NCI-H1436 (cell line): ENCODE results near the gene MDFIC2.
"Not testable (repeated sequence)": the region's sequence is repeated elsewhere in the genome, so short reads cannot be mapped to it uniquely, and the experiment has no call there.

Experiments used
- DNase-seq: peaks from one replicate; lab custom pipeline; 2025; lab: John Stamatoyannopoulos, UW

The MDFIC2 gene

DNA sequence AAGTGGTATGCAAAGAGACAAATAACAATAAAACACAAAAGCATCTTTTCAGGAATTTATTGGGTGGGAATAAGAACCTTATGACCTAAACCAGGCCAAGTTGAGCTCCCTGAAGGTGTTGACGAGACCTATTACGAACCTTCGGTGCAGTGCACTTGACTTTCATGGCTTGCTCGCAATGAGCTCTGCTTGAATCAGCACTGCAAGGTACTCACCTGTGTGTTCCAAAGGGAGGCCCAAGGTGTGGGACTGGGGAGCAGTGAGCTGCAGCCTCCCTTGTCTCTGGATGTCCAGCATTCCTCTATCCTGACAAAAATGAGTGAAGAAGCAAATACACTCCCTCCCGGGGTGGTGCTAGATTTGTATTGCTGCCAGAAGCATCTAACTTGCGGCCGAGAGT is at the start of gene MDFIC2:
MDFIC2 (minus strand) TSS at position 303 of the 400 bp plus-strand sequence. CDS start 665 bp downstream, outside the sequence.
- DNase-seq: no peak

DNA sequence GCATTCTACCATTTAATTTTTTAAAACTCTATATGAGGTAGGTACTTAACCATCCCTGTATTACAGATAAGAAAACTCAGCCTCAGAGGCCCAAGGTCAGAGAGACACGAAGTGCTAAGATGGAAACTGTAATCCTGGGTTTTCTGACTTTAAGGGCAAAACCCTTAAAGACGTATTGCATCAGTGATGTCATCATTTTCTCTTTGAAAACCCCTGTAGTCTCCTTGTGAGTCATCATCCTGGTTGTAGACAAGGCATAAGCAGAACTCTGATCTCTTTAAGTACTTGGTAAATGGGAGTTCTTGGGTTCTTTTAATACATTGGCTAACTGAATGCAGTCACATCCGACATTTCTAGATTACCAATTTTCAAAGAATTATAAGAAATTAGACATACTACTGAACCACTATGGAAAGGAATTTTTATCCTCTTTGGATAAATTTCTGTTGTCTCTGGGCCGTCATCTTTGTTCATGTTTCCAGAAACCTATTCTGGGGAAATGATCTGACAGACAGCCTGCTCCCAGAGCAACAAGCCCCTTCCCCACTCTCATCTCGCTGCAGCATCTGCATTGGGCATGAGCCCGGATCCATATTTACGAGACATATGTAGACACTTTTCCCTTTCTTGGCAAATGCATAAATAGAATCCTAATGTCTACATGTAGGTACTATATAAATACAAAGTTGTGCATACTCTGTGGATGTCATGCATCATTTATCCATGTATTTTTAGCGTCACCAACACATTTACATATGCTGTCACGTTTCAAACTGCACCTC is 48.7 kb upstream of the MDFIC2 start:
- no peak for DNase-seq

- DNase-seq: no peak
Observed at GRCh38 chr3:70359711-70360110, 47.3 kb upstream of the MDFIC2 start.

DNA sequence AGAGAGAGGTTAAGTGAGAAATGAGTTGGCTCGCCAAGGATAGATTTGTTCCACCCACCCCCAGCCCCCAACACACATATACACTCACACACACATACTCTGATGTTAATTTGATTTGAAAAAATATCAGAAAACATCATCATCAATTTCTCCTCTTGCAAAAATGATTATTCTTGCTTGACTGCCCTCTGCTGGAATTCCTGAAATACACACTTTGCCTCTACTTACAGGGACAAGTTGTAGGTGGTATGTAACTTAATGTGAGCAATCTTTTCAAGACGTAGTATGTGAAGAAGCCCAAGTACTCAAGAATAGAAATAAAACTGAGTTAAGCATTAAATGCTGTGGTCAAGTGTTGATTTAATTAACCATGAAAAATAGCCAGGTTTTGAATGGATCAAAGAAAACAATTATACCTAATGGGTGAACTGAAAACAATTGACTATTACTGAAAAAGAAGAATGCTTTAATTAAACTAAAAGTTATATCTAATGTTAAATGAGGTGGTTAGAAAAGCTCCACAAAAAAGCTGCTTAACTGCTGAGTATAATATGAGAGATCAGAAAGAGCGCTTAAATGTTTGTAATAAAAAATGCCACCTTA is 46.6 kb upstream of the MDFIC2 start:
- no peak for DNase-seq

GRCh38 chr3:70352215-70352614 is 39.8 kb upstream of the MDFIC2 start:
- DNase-seq: no peak

DNA sequence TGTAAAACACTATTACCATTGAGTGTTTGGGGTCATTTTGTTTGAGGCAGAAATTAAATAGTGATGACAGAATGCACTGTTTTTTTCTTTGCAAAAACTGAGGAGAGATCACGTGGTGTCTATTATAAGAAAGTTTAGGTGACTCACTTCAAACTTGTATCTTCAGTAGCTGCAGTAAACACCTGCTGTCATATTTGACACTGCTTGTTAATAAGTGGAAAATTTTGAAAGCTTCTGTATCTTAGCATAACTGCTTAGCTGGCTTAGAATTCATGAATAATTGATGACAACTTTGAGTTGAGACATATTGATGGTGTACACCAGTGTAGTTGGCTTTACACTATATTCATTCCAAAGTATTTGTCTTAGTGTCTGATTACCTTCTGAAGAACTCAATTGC is 29.7 kb upstream of the MDFIC2 start:
- DNase-seq: no peak

- DNase-seq: not testable (repeated sequence)
Observed at GRCh38 chr3:70336885-70337284, 24.4 kb upstream of the MDFIC2 start.

GRCh38 chr3:70333080-70333479 is 20.6 kb upstream of the MDFIC2 start:
- DNase-seq: no peak

- no peak for DNase-seq
Observed at GRCh38 chr3:70315021-70315420, 2.6 kb upstream of the MDFIC2 start.

- DNase-seq: no peak
Observed at GRCh38 chr3:70310809-70311208, 1.6 kb downstream of the MDFIC2 start.

DNA sequence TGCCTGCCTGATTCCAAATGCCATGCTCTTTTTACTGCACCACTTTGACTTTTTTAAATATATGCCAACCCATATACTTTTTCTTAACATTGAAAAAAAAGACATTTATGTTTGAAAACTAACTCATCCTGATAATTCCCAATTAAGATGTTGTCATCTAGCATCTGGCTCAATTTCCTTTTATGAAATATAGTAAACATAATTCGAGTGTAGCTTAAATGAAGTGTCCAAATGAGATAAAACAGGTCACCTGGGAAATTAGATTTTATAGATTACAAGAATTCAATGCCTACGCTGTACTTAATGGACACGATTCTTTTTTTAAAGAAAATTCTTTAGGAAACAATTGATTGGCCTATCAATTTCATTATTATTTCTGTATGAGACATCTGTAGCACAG is 2.8 kb downstream of the MDFIC2 start:
- DNase-seq: no peak

DNA sequence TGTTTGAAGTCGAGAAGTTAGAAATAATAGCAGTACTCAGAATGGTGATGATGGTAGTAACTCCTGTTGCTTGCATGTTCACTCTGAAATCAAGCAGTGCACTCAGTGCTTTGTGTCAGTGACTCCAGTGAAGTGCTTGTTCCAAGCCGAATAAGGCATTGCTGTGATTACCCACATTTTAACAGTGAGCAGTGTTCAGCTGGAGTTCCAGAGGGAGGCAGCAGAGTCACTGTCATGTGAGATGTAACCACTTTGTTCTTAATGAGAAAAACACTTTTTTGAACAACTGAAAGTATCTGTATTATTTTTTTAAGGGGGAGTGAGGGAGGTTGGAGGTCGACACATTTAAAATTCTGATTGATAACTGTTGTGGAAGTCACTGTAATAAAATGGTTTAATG is 3.7 kb downstream of the MDFIC2 start:
- no peak for DNase-seq

DNA sequence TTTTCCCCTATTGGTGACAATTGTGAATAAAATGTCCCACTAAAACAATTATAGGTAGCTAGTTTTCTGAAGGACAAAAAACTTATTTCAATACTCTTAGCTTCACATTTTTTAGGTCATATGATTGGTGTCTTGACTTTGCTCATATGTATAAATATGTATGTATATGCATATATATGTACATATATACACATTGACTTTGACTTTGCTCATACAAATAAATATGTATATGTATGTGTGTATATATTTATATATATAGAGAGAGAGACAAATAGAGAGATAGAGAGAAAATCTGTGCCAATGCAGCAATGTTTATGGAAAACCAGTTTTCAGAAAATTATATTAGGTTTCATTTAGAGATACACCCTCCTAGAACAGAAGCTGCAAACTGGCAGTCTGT is 5.7 kb downstream of the MDFIC2 start:
- DNase-seq: no peak

DNA sequence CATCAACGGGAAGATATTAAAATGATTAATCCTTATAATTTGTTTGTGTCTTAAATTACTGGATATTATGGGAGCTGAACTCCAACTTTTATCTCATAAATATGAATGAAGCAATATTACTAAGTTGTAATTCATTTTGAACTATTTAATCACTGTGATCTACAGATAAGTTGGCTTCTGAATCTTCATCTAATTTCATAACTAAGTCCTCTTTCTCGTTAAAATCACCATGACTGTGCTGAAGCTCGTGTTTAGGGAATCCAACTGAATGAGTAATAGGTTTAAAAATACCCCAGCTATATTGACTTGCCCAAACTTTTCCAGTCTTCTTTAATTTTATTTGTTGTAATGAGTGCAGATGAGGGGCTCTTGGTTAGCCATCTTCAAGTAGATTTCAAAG is 14.1 kb downstream of the MDFIC2 start:
- no peak for DNase-seq

DNA sequence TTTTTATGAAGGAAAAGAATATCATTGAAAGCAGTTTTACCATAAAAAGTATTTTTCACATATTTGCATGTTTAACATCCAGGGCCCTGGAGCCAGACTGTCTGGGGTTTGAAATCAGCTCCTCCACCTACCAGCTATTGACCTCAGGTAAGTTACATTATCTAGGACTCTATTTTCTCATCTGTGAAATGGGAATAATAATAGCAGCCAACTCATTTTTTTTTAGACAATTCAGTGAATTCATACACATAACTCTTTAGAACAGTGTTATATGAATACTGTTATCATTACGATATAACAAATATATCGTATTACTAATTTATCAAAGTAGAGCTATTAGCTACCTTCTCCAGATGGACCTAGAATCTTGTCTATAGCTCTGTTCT is 21.3 kb downstream of the MDFIC2 start:
- no peak for DNase-seq

- not testable (repeated sequence) for DNase-seq
Observed at GRCh38 chr3:70290431-70291096, 21.9 kb downstream of the MDFIC2 start.

DNA sequence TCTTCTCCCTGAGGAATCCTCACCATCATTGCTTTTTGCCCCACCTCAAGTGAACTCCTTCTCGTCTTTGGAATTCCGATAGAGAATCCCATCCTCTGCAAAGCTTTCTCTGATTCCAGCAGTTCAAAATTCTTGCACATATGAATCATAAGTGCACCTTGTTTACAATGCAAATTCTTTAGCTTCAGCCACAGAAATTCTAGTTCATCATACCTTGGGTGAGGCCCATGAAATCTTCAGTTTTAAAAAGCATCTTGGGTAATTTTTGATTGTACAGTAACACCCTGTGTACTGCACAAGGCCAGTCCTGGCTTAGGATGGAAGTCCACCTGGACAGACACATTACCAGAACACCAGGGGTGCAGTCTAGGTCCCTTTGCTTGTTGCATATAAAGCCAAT is 30.8 kb downstream of the MDFIC2 start:
- DNase-seq: no peak

- DNase-seq: no peak
Observed at GRCh38 chr3:70277304-70277703, 35.1 kb downstream of the MDFIC2 start.

- DNase-seq: no peak
Observed at GRCh38 chr3:70276901-70277300, 35.5 kb downstream of the MDFIC2 start.

DNA sequence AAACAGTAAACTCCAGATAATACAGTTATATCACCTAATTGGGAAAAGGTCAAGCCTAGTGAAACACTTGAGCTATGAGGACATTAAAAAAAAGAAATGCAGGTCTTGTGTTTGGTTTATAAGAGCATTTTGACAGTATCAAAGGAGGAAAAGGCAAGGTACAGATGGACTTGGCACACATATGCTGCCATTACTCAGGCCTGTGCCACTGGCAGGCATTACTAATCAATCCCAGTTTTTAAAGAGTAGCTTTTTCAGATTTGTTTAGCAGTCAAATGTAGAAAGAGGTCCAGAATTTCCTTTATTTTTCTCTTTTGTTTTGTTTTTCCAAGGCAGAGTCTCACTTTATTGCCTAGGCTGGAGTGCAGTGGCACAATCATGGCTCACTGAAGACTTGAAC is 38.9 kb downstream of the MDFIC2 start:
- DNase-seq: no peak

DNA sequence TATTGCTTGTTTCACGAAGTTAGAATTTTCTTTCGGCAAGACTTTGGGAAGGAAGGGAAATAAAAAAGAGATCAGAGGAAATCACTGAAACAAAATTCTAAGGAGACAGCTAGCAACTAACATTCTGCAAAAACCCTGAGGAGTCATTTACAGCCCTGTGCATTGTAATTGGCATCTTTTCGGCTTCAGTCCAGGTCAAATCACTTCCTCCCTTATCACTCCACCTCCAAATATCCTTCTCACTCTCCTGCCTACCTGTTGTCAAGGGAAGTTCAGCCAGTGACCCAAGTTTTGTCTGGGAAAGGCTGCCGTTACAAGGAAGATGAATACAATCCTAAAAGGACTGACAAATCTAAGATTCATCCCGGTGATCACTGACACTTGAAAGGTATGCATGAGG is 39.6 kb downstream of the MDFIC2 start:
- DNase-seq: no peak

GRCh38 chr3:70264122-70264780 is 48.2 kb downstream of the MDFIC2 start:
- DNase-seq: no peak

GRCh38 chr3:70261283-70261682 is 51.2 kb downstream of the MDFIC2 start:
- no peak for DNase-seq
